Measurements from ENCODE around the gene GPR78. TPM values are rescaled to one million over a fixed set of nuclear protein-coding genes. Genes with fewer than 3 reads are reported as not detected.

The GPR78 gene
- total and polyA plus RNA-seq, 4 donors = not detected

DNA sequence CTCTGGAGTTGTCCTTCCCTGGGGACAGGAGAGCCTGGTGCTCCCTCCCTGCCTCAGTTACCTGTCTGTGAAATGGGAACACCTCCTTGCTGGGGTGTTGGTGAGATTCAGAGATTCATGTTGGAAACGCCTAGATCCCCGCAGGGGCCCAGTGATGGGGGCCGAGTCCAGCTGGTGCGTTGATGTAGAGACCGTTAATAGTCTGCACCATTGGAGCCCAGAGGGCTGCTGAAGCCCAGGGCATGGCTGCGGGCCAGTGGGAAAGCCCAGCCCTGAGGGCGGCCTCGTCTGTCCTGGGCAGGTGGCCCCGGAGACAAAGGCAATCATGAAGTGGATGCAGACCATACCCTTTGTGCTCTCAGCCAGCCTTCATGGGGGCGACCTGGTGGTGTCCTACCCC lies 26.8 kb downstream of the GPR78 start:
- no peaks in the 10 kb centered on the region for H3K36me3 ChIP-seq (ENCODE audit: control insufficient read depth in 4 of 4, insufficient read depth in 3 of 4, low read depth in 1 of 4, low read length in 3 of 4)
- TF ChIP-seq FOXA2 (IDR thresholded peaks at IDR 0.05) (no peak), FOXA1 (IDR thresholded peaks at IDR 0.05) (no peak), NR2F2 (IDR thresholded peaks at IDR 0.05) (no peak), RAD21 (IDR thresholded peaks at IDR 0.05) (no peak), SP1 (IDR thresholded peaks at IDR 0.05) (no peak), HNF4A (conservative IDR thresholded peaks at IDR 0.05) (no peak), JUND (IDR thresholded peaks at IDR 0.05) (no peak), HNF4G (IDR thresholded peaks at IDR 0.05) (no peak), RXRA (IDR thresholded peaks at IDR 0.05) (no peak), YY1 (IDR thresholded peaks at IDR 0.05) (no peak), GABPA (IDR thresholded peaks at IDR 0.05 in 1 of 2, conservative IDR thresholded peaks at IDR 0.05 in 1 of 2) (no peak), TAF1 (conservative IDR thresholded peaks at IDR 0.05) (no peak), EGR1 (IDR thresholded peaks at IDR 0.05; ENCODE audit: low read depth in 2 of 2) (no peak)
- TF ChIP-seq, protein P1, sequence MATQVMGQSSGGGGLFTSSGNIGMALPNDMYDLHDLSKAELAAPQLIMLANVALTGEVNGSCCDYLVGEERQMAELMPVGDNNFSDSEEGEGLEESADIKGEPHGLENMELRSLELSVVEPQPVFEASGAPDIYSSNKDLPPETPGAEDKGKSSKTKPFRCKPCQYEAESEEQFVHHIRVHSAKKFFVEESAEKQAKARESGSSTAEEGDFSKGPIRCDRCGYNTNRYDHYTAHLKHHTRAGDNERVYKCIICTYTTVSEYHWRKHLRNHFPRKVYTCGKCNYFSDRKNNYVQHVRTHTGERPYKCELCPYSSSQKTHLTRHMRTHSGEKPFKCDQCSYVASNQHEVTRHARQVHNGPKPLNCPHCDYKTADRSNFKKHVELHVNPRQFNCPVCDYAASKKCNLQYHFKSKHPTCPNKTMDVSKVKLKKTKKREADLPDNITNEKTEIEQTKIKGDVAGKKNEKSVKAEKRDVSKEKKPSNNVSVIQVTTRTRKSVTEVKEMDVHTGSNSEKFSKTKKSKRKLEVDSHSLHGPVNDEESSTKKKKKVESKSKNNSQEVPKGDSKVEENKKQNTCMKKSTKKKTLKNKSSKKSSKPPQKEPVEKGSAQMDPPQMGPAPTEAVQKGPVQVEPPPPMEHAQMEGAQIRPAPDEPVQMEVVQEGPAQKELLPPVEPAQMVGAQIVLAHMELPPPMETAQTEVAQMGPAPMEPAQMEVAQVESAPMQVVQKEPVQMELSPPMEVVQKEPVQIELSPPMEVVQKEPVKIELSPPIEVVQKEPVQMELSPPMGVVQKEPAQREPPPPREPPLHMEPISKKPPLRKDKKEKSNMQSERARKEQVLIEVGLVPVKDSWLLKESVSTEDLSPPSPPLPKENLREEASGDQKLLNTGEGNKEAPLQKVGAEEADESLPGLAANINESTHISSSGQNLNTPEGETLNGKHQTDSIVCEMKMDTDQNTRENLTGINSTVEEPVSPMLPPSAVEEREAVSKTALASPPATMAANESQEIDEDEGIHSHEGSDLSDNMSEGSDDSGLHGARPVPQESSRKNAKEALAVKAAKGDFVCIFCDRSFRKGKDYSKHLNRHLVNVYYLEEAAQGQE (IDR thresholded peaks at IDR 0.05) = no peak
- TF ChIP-seq, protein P2, sequence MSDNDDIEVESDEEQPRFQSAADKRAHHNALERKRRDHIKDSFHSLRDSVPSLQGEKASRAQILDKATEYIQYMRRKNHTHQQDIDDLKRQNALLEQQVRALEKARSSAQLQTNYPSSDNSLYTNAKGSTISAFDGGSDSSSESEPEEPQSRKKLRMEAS (IDR thresholded peaks at IDR 0.05) = no peak
- TF ChIP-seq, protein P3, sequence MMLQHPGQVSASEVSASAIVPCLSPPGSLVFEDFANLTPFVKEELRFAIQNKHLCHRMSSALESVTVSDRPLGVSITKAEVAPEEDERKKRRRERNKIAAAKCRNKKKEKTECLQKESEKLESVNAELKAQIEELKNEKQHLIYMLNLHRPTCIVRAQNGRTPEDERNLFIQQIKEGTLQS (IDR thresholded peaks at IDR 0.05) = no peak
- TF ChIP-seq, protein P4, sequence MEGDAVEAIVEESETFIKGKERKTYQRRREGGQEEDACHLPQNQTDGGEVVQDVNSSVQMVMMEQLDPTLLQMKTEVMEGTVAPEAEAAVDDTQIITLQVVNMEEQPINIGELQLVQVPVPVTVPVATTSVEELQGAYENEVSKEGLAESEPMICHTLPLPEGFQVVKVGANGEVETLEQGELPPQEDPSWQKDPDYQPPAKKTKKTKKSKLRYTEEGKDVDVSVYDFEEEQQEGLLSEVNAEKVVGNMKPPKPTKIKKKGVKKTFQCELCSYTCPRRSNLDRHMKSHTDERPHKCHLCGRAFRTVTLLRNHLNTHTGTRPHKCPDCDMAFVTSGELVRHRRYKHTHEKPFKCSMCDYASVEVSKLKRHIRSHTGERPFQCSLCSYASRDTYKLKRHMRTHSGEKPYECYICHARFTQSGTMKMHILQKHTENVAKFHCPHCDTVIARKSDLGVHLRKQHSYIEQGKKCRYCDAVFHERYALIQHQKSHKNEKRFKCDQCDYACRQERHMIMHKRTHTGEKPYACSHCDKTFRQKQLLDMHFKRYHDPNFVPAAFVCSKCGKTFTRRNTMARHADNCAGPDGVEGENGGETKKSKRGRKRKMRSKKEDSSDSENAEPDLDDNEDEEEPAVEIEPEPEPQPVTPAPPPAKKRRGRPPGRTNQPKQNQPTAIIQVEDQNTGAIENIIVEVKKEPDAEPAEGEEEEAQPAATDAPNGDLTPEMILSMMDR (IDR thresholded peaks at IDR 0.05; ENCODE audit: low read depth, low read length, missing input control) = no peak
- TF ChIP-seq, protein P5, sequence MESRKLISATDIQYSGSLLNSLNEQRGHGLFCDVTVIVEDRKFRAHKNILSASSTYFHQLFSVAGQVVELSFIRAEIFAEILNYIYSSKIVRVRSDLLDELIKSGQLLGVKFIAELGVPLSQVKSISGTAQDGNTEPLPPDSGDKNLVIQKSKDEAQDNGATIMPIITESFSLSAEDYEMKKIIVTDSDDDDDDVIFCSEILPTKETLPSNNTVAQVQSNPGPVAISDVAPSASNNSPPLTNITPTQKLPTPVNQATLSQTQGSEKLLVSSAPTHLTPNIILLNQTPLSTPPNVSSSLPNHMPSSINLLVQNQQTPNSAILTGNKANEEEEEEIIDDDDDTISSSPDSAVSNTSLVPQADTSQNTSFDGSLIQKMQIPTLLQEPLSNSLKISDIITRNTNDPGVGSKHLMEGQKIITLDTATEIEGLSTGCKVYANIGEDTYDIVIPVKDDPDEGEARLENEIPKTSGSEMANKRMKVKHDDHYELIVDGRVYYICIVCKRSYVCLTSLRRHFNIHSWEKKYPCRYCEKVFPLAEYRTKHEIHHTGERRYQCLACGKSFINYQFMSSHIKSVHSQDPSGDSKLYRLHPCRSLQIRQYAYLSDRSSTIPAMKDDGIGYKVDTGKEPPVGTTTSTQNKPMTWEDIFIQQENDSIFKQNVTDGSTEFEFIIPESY (IDR thresholded peaks at IDR 0.05) = no peak
- DNase-seq (ENCODE audit: low spot score) = no peak
- H3K4me1 ChIP-seq (ENCODE audit: control insufficient read depth in 4 of 4, insufficient read depth in 4 of 4, low read length in 3 of 4) = no peaks in the 10 kb centered on the region
- H3K4me3 ChIP-seq (ENCODE audit: low read depth in 1 of 3, low read length in 3 of 3) = no peak overlapping the region
- no peak overlapping the region for H3K9ac ChIP-seq (ENCODE audit: low read depth in 1 of 2, low read length in 2 of 2)
- no peaks in the 10 kb centered on the region for H3K9me3 ChIP-seq (ENCODE audit: control insufficient read depth in 4 of 4, low read length in 3 of 4)
- no peak overlapping the region for H3K27ac ChIP-seq (ENCODE audit: low read depth in 1 of 2, low read length in 2 of 2)
- 76% methylated on average over 10 of the region's 10 CpGs for WGBS
- no peaks in the 10 kb centered on the region for H3K27me3 ChIP-seq (ENCODE audit: control insufficient read depth in 4 of 4, insufficient read depth in 4 of 4, low read length in 3 of 4)
